Activated gamma-delta T cell treated with anti-CD3 and anti-CD28 coated beads, Interleukin-2, amount 50 U/mL, for 16 hours (primary cell): ENCODE results near the gene TBCK.

ENCODE experiments used
- DNase-seq: peaks from one replicate; pipeline ENCODE4 v3.0.0-alpha.2; 2020; ENCODE audit warnings: low read depth

The TBCK gene

GRCh38 chr4:106039796-106040195, 276.2 kb downstream of the TBCK start:
- DNase-seq = no peak

DNA sequence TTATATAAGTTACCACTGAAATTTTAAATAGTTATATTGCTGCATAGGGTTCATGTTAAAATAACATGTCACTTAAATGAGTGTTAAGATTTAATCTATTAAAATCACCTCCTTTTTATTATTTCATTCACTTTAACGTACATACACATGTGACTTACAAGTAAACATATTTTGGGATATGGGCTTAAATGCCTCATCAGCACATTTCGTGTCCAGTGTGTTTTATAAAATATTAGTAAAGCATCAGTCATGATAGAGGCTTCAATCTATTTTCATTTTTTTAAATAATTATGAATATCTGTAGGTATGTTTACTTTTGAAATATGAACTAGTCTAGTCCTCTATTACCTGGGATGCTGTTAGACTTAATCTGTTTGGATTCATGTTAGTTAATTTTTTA, 277.1 kb downstream of the TBCK start:
- DNase-seq = no peak

GRCh38 chr4:106038012-106038411, 278.0 kb downstream of the TBCK start:
- DNase-seq = no peak

GRCh38 chr4:106036848-106037247, 279.2 kb downstream of the TBCK start:
- DNase-seq = no peak

DNA sequence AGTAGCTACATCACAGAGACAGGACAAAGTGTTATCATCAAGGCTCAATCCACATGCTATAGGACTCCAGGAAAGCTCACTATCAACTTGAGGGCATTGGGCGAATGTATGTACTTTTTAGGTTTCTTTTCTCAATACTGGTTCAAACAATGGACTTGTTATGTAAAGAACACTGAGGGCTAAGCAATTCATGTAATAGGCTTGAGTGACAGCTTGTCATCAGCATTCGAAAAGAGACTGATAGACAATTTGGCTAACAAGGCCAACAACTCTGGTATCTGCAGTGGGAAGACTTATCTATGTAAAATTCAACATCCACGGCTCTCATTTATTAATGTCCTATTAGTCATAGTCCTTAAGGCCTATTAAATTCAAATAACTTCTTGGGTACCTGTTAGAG, 279.7 kb downstream of the TBCK start:
- DNase-seq = no peak

- no peak for DNase-seq
Observed at GRCh38 chr4:106035204-106035603, 280.8 kb downstream of the TBCK start.

DNA sequence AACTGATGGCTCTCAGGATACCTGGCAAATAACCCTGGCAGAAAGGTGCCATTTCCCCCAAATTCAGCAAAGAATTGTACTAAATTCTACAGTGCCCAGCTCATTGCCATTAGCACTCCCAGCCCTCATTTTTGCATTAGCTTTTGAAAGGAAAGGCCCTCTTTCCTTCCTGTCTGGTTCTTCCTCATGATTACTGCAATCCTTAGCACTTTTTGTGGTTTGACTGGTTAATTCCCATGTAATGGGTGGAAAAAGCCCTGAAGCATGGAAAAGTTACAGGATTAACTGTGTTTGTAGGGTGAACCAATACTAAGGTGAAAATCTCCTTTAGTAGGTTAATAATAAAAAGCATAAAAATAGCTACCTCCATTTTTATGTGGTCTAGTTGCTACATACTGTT, 281.3 kb downstream of the TBCK start:
- no peak for DNase-seq

GRCh38 chr4:106034220-106034619, 281.8 kb downstream of the TBCK start:
- DNase-seq = no peak

DNA sequence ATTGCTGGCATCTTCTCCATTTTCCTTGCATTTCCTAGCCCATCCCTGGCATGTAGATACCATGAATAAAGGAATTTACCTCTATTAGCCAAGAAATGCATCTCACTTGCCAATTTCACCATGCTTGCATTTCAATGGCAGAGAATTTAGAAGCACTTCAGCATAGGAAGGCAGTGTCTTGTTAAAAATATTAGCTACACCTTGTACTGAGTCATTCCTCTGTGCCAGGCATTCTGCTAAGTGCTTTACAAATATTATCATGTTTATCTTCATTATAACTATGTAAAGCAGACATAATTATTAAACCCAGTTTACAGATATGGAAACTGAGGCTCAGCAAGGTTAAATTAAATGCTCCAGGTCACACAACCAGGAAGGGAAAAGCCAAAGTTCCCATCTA, 282.5 kb downstream of the TBCK start:
- DNase-seq = no peak

GRCh38 chr4:106032851-106033286, 283.1 kb downstream of the TBCK start:
- no peak for DNase-seq

- no peak for DNase-seq
Observed at GRCh38 chr4:106022454-106022853, 293.6 kb downstream of the TBCK start.

GRCh38 chr4:106021737-106022410, 294.1 kb downstream of the TBCK start:
- no peak for DNase-seq

GRCh38 chr4:106019771-106020170, 296.2 kb downstream of the TBCK start:
- no peak for DNase-seq

GRCh38 chr4:106017975-106018374, 298.0 kb downstream of the TBCK start:
- DNase-seq = no peak

DNA sequence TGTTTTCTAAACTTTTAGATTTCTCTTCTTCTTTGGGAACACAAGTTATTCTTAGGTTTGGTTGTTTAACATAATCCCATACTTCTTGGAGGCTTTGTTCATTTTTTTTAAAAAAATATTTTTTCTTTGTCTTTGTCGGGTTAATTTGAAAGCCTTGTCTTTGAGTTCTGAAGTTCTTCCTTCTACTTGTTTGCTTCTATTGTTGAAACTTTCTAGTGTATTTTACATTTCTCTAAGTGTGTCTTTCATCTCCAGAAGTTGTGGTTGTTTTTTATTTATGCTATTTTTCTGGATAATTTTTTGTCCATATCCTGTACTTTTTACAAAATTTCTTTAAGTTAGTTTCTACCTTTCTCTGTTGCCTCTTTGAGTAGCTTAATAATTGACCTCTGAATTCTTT, 304.6 kb downstream of the TBCK start:
- no peak for DNase-seq

- DNase-seq = no peak
Observed at GRCh38 chr4:106010761-106011160, 305.2 kb downstream of the TBCK start.

DNA sequence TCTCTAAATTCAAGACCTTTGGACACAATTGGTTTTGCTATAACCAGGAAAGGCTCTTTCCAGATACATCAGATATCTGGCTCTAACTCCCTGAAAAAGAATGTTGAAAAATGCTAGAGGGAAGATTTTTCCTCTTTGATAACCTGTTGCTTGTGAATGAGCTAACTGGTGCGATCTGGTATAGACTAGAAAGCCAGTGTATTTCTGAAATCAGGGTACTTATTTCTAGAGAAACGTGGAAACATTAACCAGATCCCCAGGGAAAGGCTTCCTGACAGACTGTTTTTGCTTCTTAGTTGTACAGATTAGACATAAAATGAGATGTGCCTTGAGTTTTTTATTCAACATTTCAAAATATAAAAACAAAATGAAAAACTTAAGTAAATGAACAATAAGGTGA, 313.0 kb downstream of the TBCK start:
- DNase-seq = no peak

- no peak for DNase-seq
Observed at GRCh38 chr4:105998171-105999063, 317.6 kb downstream of the TBCK start.

DNA sequence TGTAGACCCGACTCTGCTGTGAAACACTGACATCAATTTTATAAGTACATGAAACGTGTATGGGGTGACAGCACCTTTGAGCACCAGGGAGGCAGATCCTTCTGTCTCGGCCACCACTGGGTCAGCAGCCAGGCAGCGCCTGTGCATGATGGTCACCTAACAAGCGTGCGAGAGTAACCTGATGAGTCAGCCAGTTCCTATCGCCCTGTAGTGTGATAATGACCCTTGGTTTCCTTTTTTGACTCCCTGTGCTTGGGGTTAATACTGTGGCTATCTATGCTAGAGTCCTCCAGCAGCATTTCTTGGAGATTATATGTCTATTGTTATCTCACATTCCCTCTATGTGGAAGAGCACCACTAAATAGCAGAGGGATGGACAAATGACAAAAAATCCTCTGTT, 319.2 kb downstream of the TBCK start:
- no peak for DNase-seq

DNA sequence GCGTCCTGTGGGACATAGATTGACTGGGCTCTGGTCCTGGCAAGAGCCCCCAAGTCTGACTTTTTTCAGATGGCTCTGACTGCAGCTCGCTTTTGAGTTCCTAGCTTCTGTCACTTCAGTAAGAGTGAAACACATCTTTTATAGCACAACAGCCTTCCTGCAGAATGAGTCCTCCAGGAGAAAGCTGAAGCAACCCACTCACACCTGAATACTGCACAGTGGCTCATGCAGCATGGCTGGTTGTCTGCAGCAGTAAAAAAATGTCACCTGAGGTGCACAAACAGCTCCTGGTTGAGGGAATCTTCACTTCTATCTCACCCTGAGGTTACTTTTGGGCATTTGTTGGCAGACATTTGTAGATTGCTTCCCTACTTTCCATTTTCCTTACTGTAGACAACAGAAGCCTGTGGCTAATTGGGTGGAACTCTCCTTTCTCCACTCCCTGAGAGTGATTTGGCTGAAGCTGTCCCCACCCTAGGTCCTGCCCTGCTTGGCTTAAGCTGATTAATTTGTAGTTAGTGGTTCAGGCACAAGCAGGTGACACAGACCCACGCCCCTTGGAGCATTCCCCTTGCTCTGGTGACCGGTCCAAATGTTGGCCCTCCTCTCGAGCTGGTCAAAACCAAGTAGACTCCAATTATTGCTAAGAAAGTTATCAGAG, 321.0 kb downstream of the TBCK start:
- no peak for DNase-seq

DNA sequence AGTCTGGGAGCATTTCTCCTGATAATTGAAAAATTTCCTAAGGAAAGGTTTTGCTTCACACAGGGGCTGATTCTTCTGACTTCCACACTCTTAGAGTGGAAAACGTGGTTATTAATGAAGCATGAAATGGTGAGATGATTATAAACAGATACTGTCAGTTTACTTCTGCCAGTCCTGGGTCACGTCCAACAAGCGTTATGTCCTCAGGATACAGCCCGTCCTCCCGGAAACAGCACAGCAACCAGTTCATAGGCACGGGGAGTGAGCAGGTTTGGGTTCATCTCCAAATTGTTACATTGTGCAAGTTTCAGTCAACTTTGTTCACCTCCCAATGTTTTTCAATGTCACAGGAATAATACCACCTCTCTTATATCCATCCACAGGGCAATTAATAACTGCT, 321.9 kb downstream of the TBCK start:
- no peak for DNase-seq

DNA sequence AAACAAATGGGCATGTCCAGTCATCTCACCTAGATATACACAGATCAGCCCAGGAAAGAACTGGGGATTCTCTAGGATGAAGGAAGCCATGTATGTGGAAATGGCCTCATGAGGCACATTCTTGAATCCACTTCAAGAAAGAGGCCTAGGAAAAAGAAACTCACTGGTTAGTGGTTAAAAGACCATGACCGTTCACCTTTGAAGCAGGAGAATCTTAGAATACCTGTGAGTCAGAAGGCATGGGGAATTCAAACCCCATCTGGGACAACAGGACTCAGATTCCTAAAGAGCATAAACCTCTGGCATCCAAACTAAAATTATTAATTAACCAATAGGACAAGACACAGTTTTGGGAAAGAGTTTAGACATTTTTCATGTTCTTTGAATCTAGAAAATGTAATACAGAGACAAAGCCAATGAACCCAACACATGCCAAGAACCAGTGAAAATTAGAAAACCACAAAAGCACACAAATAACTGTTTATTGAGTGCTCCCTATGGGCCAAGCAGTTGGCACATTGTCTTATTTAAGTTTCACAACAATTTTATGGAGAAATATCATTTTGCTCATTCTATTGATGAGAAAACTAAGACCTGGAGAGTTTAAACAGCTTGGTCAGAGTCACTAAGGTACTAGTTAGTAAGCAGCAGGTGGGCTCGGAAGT, 323.2 kb downstream of the TBCK start:
- DNase-seq = no peak
